Measurements from ENCODE around the gene KRT4. TPM values are rescaled to one million over a fixed set of nuclear protein-coding genes. Genes with fewer than 3 reads are reported as not detected.

KRT4 gene
- total RNA-seq, 1 experiment from 2014 or later = not detected

GRCh38 chr12:52760623-52761022 lies 53.3 kb downstream of the KRT4 start (continued):
- no peak for TF ChIP-seq POLR2AphosphoS5 (IDR thresholded peaks at IDR 0.05; ENCODE audit: low read depth, low read length)

GRCh38 chr12:52759695-52760094 lies 54.2 kb downstream of the KRT4 start:
- TF ChIP-seq ZBTB33 (IDR thresholded peaks at IDR 0.05; ENCODE audit: extremely low read depth, insufficient replicate concordance, low read length) (no peak), YY1 (IDR thresholded peaks at IDR 0.05; ENCODE audit: extremely low read depth, insufficient replicate concordance, low read depth, low read length) (no peak), REST (IDR thresholded peaks at IDR 0.05; ENCODE audit: low read depth) (no peak), EGR1 (IDR thresholded peaks at IDR 0.05; ENCODE audit: low read depth) (no peak), JUND (IDR thresholded peaks at IDR 0.05) (no peak), RAD21 (IDR thresholded peaks at IDR 0.05; ENCODE audit: low read depth) (peak; percentile 15; the same call in 1 of the 2 replicates)
- ChIA-PET CTCF (no interaction called here), RAD21 (ENCODE audit: low non-redundant PET in 1 of 2, low total read pairs in 2 of 2, uncharacterized antibody in 2 of 2, unreplicated experiment in 2 of 2) (no interaction called here), POLR2A (no interaction called here)
- no peak overlapping the region for H3K4me3 ChIP-seq (replicated peaks in 1 of 2; ENCODE audit: low read depth in 1 of 2, low read length in 2 of 2)
- H4K20me1 ChIP-seq (ENCODE audit: insufficient read depth) = no peaks in the 10 kb centered on the region
- H3K9me3 ChIP-seq (ENCODE audit: control insufficient read depth in 1 of 2, insufficient read depth in 1 of 2, low read depth in 1 of 2, low read length in 2 of 2) = no peaks in the 10 kb centered on the region
- no peak overlapping the region for H3K4me2 ChIP-seq (ENCODE audit: low read length)
- no peaks in the 10 kb centered on the region for H3K4me1 ChIP-seq (ENCODE audit: control insufficient read depth in 1 of 2, insufficient read depth in 2 of 2, low read length in 2 of 2)
- no peaks in the 10 kb centered on the region for H3K79me2 ChIP-seq (ENCODE audit: insufficient read depth, low read length)
- H3K9me2 ChIP-seq (ENCODE audit: insufficient read depth) = no peaks in the 10 kb centered on the region
- no peak for DNase-seq (ENCODE audit: low read depth, low spot score)
- ATAC-seq = no peak
- no peak overlapping the region for H3K27ac ChIP-seq (ENCODE audit: low read depth, low read length)
- H3K27me3 ChIP-seq (ENCODE audit: insufficient read depth, low read length) = peaks cover 41% of the 10 kb centered on the region
- no peak overlapping the region for H3K9ac ChIP-seq (ENCODE audit: low read length)
- BruUV-seq (replicated peaks) = no TSS peak
- intact Hi-C loops (cut with micrococcal nuclease) = no loop called here
- H2AFZ ChIP-seq (ENCODE audit: low read depth, low read length, poor library complexity, severe bottlenecking) = no peak overlapping the region
- H3K36me3 ChIP-seq (ENCODE audit: control insufficient read depth in 1 of 2, insufficient read depth in 2 of 2, low read length in 2 of 2) = no peaks in the 10 kb centered on the region
